Liver (tissue), 9 donors: ENCODE results near the gene CLTC. TPM values are rescaled to one million over a fixed set of nuclear protein-coding genes. Genes with fewer than 3 reads are reported as not detected.

ENCODE experiments used
- DNase-seq: peaks from one replicate; pipeline ENCODE4 v3.0.0-alpha.2; 2017; ENCODE audit warnings: low spot score
- H3K27ac ChIP-seq, 2 donors: one replicate each; pipeline ENCODE4 v1.7.0; 2013; ENCODE audit warnings: inconsistent platforms in 2 of 2, low read length in 2 of 2, control low read depth in 1 of 2, low read depth in 1 of 2, mild to moderate bottlenecking in 1 of 2
- H3K27me3 ChIP-seq, 4 donors: one replicate each; pipeline versions ENCODE4 v1.6.1 to v1.7.0; 2013; ENCODE audit warnings: low read length in 3 of 4, inconsistent platforms in 1 of 4, mild to moderate bottlenecking in 1 of 4, moderate library complexity in 1 of 4; ENCODE audit not compliant: control insufficient read depth in 4 of 4, insufficient read depth in 4 of 4
- H3K36me3 ChIP-seq, 4 donors: one replicate each; pipeline versions ENCODE4 v1.6.1 to v1.7.0; 2013; ENCODE audit warnings: low read length in 3 of 4, mild to moderate bottlenecking in 3 of 4, low read depth in 1 of 4, moderate library complexity in 1 of 4; ENCODE audit not compliant: control insufficient read depth in 4 of 4, insufficient read depth in 3 of 4
- H3K4me1 ChIP-seq, 4 donors: one replicate each; pipeline versions ENCODE4 v1.6.1 to v1.7.0; 2013; ENCODE audit warnings: low read length in 3 of 4, mild to moderate bottlenecking in 3 of 4, moderate library complexity in 1 of 4; ENCODE audit not compliant: control insufficient read depth in 4 of 4, insufficient read depth in 4 of 4
- H3K4me3 ChIP-seq, 3 donors: one replicate each; pipeline versions ENCODE4 v1.6.1 to v1.7.0; 2013; ENCODE audit warnings: low read length in 3 of 3, control low read depth in 1 of 3, low read depth in 1 of 3, mild to moderate bottlenecking in 1 of 3
- H3K9ac ChIP-seq, 2 donors: one replicate each; pipeline ENCODE4 v1.7.0; 2013; ENCODE audit warnings: low read length in 2 of 2, mild to moderate bottlenecking in 2 of 2, moderate library complexity in 2 of 2, control low read depth in 1 of 2, low read depth in 1 of 2
- H3K9me3 ChIP-seq, 4 donors: one replicate each; pipeline versions ENCODE4 v1.6.1 to v1.7.0; 2013; ENCODE audit warnings: low read length in 3 of 4; ENCODE audit not compliant: control insufficient read depth in 4 of 4
- EGR1 ChIP-seq, 2 donors: IDR thresholded peaks; 2 replicates each; pipeline ENCODE4 v1.6.1; 2016 to 2018; ENCODE audit warnings: antibody characterized with exemption in 2 of 2, low read depth in 2 of 2
- FOXA1 ChIP-seq: IDR thresholded peaks from 2 replicates; pipeline ENCODE4 v1.6.1; 2016; ENCODE audit warnings: antibody characterized with exemption
- FOXA2 ChIP-seq: IDR thresholded peaks from 2 replicates; pipeline ENCODE4 v1.6.1; 2016; ENCODE audit warnings: antibody characterized with exemption
- GABPA ChIP-seq, 2 donors: IDR thresholded peaks in 1 of 2; conservative IDR thresholded peaks in 1 of 2; 2 replicates each; pipeline ENCODE4 v1.6.1; 2016; ENCODE audit warnings: antibody characterized with exemption in 2 of 2, mild to moderate bottlenecking in 1 of 2, moderate library complexity in 1 of 2
- HNF4A ChIP-seq, 2 donors: conservative IDR thresholded peaks; 2 replicates each; pipeline ENCODE4 v1.6.1; 2016; ENCODE audit warnings: antibody characterized with exemption in 2 of 2, mild to moderate bottlenecking in 2 of 2
- HNF4G ChIP-seq: IDR thresholded peaks from 2 replicates; pipeline ENCODE4 v1.6.1; 2016; ENCODE audit warnings: antibody characterized with exemption
- JUND ChIP-seq, 2 donors: IDR thresholded peaks; 2 replicates each; pipeline ENCODE4 v1.6.1; 2016; ENCODE audit warnings: antibody characterized with exemption in 2 of 2
- NR2F2 ChIP-seq: IDR thresholded peaks from 2 replicates; pipeline ENCODE4 v1.6.1; 2016; ENCODE audit warnings: antibody characterized with exemption
- RAD21 ChIP-seq, 2 donors: IDR thresholded peaks; 2 replicates each; pipeline ENCODE4 v1.6.1; 2016; ENCODE audit warnings: antibody characterized with exemption in 2 of 2, mild to moderate bottlenecking in 2 of 2
- RXRA ChIP-seq, 2 donors: IDR thresholded peaks; 2 replicates each; pipeline ENCODE4 v1.6.1; 2017 to 2018; ENCODE audit warnings: antibody characterized with exemption in 2 of 2, mild to moderate bottlenecking in 1 of 2
- SP1 ChIP-seq: IDR thresholded peaks from 2 replicates; pipeline ENCODE4 v1.6.1; 2018; ENCODE audit warnings: antibody characterized with exemption, mild to moderate bottlenecking
- TAF1 ChIP-seq: conservative IDR thresholded peaks from 2 replicates; pipeline ENCODE4 v1.6.1; 2016; ENCODE audit warnings: antibody characterized with exemption, mild to moderate bottlenecking
- YY1 ChIP-seq: IDR thresholded peaks from 2 replicates; pipeline ENCODE4 v1.6.1; 2016; ENCODE audit warnings: antibody characterized with exemption, mild to moderate bottlenecking
- WGBS: extraction: QIAGEN DNeasy Blood & Tissue Kit; methylation state at CpG from one replicate; pipeline ENCODE4 v1.1.7; 2013; 5-methylcytosine and 5-hydroxymethylcytosine counted together
- polyA plus RNA-seq, 2 donors: library from polyadenylated mRNA; stranded (reverse) in 1 of 2; unstranded in 1 of 2; fragments of 200-250 nt in 1 of 2; fragments of >200 nt in 1 of 2; fragmentation: Nextera tagmentation in 1 of 2; extraction: Ambion mirVana in 1 of 2; gene quantifications; one replicate each; pipeline versions ENCODE4 v1.2.1 to v1.2.3, GENCODE V29; 2013 to 2015
- total RNA-seq, 2 donors: library from RNA; depleted of rRNA; stranded (reverse); fragments of >200 nt; gene quantifications; one replicate each; pipeline ENCODE4 v1.2.3, GENCODE V29; 2014
- TF ChIP-seq, protein P1 (sequence below): IDR thresholded peaks from 2 replicates; pipeline ENCODE4 v1.6.1; 2016; ENCODE audit warnings: antibody characterized with exemption
- TF ChIP-seq, protein P2 (sequence below): IDR thresholded peaks from 2 replicates; pipeline ENCODE4 v1.6.1; 2016; ENCODE audit warnings: antibody characterized with exemption
- TF ChIP-seq, protein P3 (sequence below): IDR thresholded peaks from 2 replicates; pipeline ENCODE4 v1.6.1; 2016; ENCODE audit warnings: antibody characterized with exemption, mild to moderate bottlenecking
- TF ChIP-seq, protein P4 (sequence below): fragments of 150-350 bp; IDR thresholded peaks from 2 replicates; pipeline ENCODE4 v1.5.1; 2017; ENCODE audit warnings: improper control_type of control experiment, low read depth, low read length; ENCODE audit not compliant: missing input control
- TF ChIP-seq, protein P5 (sequence below): IDR thresholded peaks from 2 replicates; pipeline ENCODE4 v1.6.1; 2016; ENCODE audit warnings: antibody characterized with exemption
- donor health status: healthy.
- donor health status: healthy.
- donor health status: healthy.
- donor health status: healthy.
- donor health status: healthy.

CLTC gene
- total and polyA plus RNA-seq, 4 donors = 59.9 to 282 (median 172) TPM

DNA sequence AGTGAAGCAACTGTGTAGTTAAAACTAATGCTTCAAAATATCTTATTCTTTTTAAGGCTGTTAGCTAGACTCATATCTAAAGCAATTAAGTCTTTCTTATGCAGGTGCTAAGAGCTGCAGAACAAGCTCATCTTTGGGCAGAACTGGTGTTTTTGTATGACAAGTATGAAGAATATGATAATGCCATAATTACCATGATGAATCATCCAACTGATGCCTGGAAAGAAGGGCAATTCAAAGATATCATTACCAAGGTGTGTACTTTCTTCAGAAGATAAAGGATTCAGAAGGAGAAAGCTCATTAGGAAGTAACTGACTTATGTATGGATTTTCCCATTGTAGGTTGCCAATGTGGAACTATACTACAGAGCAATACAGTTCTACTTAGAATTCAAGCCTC, 63.6 kb downstream of the CLTC start:
- peaks cover 25 to 92% (median 90%) of the 10 kb centered on the region in 4 donors for H3K36me3 ChIP-seq

DNA sequence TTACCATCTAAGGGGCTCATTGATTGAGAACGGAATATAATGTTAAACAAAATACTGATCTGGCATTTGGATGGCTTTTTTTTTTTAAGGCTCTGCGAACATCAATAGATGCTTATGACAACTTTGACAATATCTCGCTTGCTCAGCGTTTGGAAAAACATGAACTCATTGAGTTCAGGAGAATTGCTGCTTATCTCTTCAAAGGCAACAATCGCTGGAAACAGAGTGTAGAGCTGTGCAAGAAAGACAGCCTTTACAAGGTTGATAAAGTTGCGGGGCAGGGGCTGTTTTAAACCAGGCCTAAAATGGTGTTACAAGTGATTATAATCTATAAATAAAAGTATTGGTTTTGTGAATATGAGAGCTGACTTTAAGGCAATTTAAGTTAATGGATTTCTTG, 65.3 kb downstream of the CLTC start:
- H3K4me3 ChIP-seq = no peak overlapping the region
- H3K9me3 ChIP-seq = no peaks in the 10 kb centered on the region
- peaks cover 21 to 89% (median 84%) of the 10 kb centered on the region in 4 donors for H3K36me3 ChIP-seq
- no peak for TF ChIP-seq GABPA (IDR thresholded peaks at IDR 0.05 in 1 of 2, conservative IDR thresholded peaks at IDR 0.05 in 1 of 2)
- TF ChIP-seq FOXA1 = no peak
- TF ChIP-seq, protein P1, sequence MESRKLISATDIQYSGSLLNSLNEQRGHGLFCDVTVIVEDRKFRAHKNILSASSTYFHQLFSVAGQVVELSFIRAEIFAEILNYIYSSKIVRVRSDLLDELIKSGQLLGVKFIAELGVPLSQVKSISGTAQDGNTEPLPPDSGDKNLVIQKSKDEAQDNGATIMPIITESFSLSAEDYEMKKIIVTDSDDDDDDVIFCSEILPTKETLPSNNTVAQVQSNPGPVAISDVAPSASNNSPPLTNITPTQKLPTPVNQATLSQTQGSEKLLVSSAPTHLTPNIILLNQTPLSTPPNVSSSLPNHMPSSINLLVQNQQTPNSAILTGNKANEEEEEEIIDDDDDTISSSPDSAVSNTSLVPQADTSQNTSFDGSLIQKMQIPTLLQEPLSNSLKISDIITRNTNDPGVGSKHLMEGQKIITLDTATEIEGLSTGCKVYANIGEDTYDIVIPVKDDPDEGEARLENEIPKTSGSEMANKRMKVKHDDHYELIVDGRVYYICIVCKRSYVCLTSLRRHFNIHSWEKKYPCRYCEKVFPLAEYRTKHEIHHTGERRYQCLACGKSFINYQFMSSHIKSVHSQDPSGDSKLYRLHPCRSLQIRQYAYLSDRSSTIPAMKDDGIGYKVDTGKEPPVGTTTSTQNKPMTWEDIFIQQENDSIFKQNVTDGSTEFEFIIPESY = no peak
- no peak for TF ChIP-seq HNF4G
- H3K27me3 ChIP-seq = no peaks in the 10 kb centered on the region
- no peaks in the 10 kb centered on the region for H3K4me1 ChIP-seq
- WGBS = 84% methylated on average over 6 of the region's 6 CpGs
- DNase-seq = no peak
- no peak overlapping the region for H3K27ac ChIP-seq
- H3K9ac ChIP-seq = no peak overlapping the region

More for the DNA sequence above, 63.6 kb downstream of the CLTC start:
- no peak for TF ChIP-seq RAD21 (IDR thresholded peaks at IDR 0.05)
- TF ChIP-seq, protein P2, sequence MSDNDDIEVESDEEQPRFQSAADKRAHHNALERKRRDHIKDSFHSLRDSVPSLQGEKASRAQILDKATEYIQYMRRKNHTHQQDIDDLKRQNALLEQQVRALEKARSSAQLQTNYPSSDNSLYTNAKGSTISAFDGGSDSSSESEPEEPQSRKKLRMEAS = no peak
- TF ChIP-seq, protein P3, sequence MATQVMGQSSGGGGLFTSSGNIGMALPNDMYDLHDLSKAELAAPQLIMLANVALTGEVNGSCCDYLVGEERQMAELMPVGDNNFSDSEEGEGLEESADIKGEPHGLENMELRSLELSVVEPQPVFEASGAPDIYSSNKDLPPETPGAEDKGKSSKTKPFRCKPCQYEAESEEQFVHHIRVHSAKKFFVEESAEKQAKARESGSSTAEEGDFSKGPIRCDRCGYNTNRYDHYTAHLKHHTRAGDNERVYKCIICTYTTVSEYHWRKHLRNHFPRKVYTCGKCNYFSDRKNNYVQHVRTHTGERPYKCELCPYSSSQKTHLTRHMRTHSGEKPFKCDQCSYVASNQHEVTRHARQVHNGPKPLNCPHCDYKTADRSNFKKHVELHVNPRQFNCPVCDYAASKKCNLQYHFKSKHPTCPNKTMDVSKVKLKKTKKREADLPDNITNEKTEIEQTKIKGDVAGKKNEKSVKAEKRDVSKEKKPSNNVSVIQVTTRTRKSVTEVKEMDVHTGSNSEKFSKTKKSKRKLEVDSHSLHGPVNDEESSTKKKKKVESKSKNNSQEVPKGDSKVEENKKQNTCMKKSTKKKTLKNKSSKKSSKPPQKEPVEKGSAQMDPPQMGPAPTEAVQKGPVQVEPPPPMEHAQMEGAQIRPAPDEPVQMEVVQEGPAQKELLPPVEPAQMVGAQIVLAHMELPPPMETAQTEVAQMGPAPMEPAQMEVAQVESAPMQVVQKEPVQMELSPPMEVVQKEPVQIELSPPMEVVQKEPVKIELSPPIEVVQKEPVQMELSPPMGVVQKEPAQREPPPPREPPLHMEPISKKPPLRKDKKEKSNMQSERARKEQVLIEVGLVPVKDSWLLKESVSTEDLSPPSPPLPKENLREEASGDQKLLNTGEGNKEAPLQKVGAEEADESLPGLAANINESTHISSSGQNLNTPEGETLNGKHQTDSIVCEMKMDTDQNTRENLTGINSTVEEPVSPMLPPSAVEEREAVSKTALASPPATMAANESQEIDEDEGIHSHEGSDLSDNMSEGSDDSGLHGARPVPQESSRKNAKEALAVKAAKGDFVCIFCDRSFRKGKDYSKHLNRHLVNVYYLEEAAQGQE = no peak
- TF ChIP-seq, protein P1 = no peak
- no peak for TF ChIP-seq GABPA (IDR thresholded peaks at IDR 0.05 in 1 of 2, conservative IDR thresholded peaks at IDR 0.05 in 1 of 2)
- no peak for TF ChIP-seq NR2F2
- no peak for TF ChIP-seq JUND (IDR thresholded peaks at IDR 0.05)
- TF ChIP-seq HNF4A (conservative IDR thresholded peaks at IDR 0.05) = no peak
- TF ChIP-seq FOXA2 = no peak
- TF ChIP-seq TAF1 = no peak
- TF ChIP-seq SP1 = no peak
- TF ChIP-seq HNF4G = no peak
- TF ChIP-seq RXRA (IDR thresholded peaks at IDR 0.05) = no peak
- no peak for TF ChIP-seq YY1
- TF ChIP-seq EGR1 (IDR thresholded peaks at IDR 0.05; ENCODE audit: low read depth in 2 of 2) = no peak
- TF ChIP-seq, protein P4, sequence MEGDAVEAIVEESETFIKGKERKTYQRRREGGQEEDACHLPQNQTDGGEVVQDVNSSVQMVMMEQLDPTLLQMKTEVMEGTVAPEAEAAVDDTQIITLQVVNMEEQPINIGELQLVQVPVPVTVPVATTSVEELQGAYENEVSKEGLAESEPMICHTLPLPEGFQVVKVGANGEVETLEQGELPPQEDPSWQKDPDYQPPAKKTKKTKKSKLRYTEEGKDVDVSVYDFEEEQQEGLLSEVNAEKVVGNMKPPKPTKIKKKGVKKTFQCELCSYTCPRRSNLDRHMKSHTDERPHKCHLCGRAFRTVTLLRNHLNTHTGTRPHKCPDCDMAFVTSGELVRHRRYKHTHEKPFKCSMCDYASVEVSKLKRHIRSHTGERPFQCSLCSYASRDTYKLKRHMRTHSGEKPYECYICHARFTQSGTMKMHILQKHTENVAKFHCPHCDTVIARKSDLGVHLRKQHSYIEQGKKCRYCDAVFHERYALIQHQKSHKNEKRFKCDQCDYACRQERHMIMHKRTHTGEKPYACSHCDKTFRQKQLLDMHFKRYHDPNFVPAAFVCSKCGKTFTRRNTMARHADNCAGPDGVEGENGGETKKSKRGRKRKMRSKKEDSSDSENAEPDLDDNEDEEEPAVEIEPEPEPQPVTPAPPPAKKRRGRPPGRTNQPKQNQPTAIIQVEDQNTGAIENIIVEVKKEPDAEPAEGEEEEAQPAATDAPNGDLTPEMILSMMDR = no peak
- no peak for TF ChIP-seq FOXA1
- TF ChIP-seq, protein P5, sequence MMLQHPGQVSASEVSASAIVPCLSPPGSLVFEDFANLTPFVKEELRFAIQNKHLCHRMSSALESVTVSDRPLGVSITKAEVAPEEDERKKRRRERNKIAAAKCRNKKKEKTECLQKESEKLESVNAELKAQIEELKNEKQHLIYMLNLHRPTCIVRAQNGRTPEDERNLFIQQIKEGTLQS = no peak
- DNase-seq = no peak
- H3K27ac ChIP-seq = no peak overlapping the region
- H3K27me3 ChIP-seq = no peaks in the 10 kb centered on the region
- no peak overlapping the region for H3K4me3 ChIP-seq
- no peaks in the 10 kb centered on the region for H3K9me3 ChIP-seq
- no peak overlapping the region for H3K9ac ChIP-seq
- H3K4me1 ChIP-seq = no peaks in the 10 kb centered on the region
